ENCODE data around the gene PYM1.
"Not testable (repeated sequence)": the region's sequence is repeated elsewhere in the genome, so short reads cannot be mapped to it uniquely, and the experiment has no call there.

The PYM1 gene

GRCh38 chr12:55908726-55909512, 18.8 kb downstream of the PYM1 start:
- DNase-seq, result no peak

GRCh38 chr12:55906056-55906455, 21.6 kb downstream of the PYM1 start:
- no peak for DNase-seq

- DNase-seq, result no peak
Measured at GRCh38 chr12:55901881-55902490, 25.7 kb downstream of the PYM1 start.

GRCh38 chr12:55899082-55899481, 28.6 kb downstream of the PYM1 start:
- DNase-seq, result peak; percentile 19

GRCh38 chr12:55893723-55894122, 34.0 kb downstream of the PYM1 start:
- DNase-seq, result no peak

GRCh38 chr12:55891310-55891709, 36.4 kb downstream of the PYM1 start:
- DNase-seq, result no peak

- no peak for DNase-seq
Measured at GRCh38 chr12:55885113-55885512, 42.6 kb downstream of the PYM1 start.

- DNase-seq, result no peak
Measured at GRCh38 chr12:55877824-55878223, 49.9 kb downstream of the PYM1 start.

GRCh38 chr12:55875704-55876467, 51.8 kb downstream of the PYM1 start:
- no peak for DNase-seq

GRCh38 chr12:55874443-55874842, 53.3 kb downstream of the PYM1 start:
- DNase-seq, result no peak

GRCh38 chr12:55866454-55867004, 61.2 kb downstream of the PYM1 start:
- DNase-seq, result not testable (repeated sequence)

GRCh38 chr12:55865327-55865726, 62.4 kb downstream of the PYM1 start:
- no peak for DNase-seq

- not testable (repeated sequence) for DNase-seq
Measured at GRCh38 chr12:55862931-55863330, 64.8 kb downstream of the PYM1 start.

- no peak for DNase-seq
Measured at GRCh38 chr12:55862286-55862685, 65.4 kb downstream of the PYM1 start.

GRCh38 chr12:55861871-55862270, 65.8 kb downstream of the PYM1 start:
- DNase-seq, result no peak

GRCh38 chr12:55861396-55861795, 66.3 kb downstream of the PYM1 start:
- DNase-seq, result no peak

- no peak for DNase-seq
Measured at GRCh38 chr12:55852740-55853139, 75.0 kb downstream of the PYM1 start.
